HepG2 (cell line): ENCODE results near the gene DHX34. TPM values are rescaled to one million over a fixed set of nuclear protein-coding genes. Genes with fewer than 3 reads are reported as not detected.
A peak's percentile ranks its signal among the peaks of the same experiment; 100 is the strongest.

Experiments
- ATAC-seq: fragments of 200-7000 bp; cut with Tn5 transposase; 3 replicates; pipeline ENCODE4 v1.9.1; 2020; ENCODE audit warnings: mild to moderate bottlenecking, moderate library complexity
- BruUV-seq: library from RNA; stranded (reverse); fragments of 400-500 nt; replicated peaks from 2 replicates; lab custom pipeline; 2021; lab: Mats Ljungman, UMichigan
- CTCF ChIA-PET: fragments of 300-600 bp; formaldehyde crosslinking; extraction: SDS; loops from one replicate; lab custom pipeline; 2021; ENCODE audit warnings: low total read pairs, inconsistent platforms, low intra/inter-chr PET ratio; lab: Yijun Ruan, JAX
- POLR2A ChIA-PET: fragments of 350-600 bp; sonication (Branson Sonifier 250); formaldehyde crosslinking; loops from one replicate; lab custom pipeline; 2020; ENCODE audit warnings: antibody characterized with exemption, inconsistent platforms; lab: Yijun Ruan, JAX
- DNase-seq: peaks from one replicate; pipeline ENCODE4 v3.0.0-alpha.2; 2015; ENCODE audit warnings: low spot score
- FAIRE-seq: peaks from 3 replicates; lab custom pipeline; 2011; peaks lifted over from hg19 to GRCh38; lab: Jason Lieb, UNC
- H2AFZ ChIP-seq: one replicate; pipeline ENCODE4 v1.6.1; 2011; ENCODE audit warnings: low read length, inconsistent platforms
- H3K27ac ChIP-seq: fragments of 300-600 bp; 3 replicates; pipeline ENCODE4 v1.8.0; 2011; ENCODE audit warnings: mixed run types, mild to moderate bottlenecking, mixed read lengths, low read length, inconsistent platforms; ENCODE audit not compliant: insufficient read depth; ENCODE audit errors: extremely low read length
- H3K27me3 ChIP-seq, 2 experiments: fragments of 200-600 bp in 1 of 2; 2 replicates in 1 of 2; 3 replicates in 1 of 2; pipeline versions ENCODE4 v1.6.0 to v1.8.0; 2011; ENCODE audit warnings: low read length in 2 of 2, mild to moderate bottlenecking in 2 of 2, moderate library complexity in 2 of 2, inconsistent platforms in 1 of 2; ENCODE audit not compliant: insufficient read depth in 2 of 2, control insufficient read depth in 1 of 2
- H3K36me3 ChIP-seq, 2 experiments: fragments of 200-600 bp in 1 of 2; replicated peaks in 1 of 2; 2 replicates in 1 of 2; 3 replicates in 1 of 2; pipeline versions ENCODE4 v1.5.1 to v1.8.0; 2011; ENCODE audit warnings: low read length in 2 of 2, inconsistent platforms in 1 of 2; ENCODE audit not compliant: insufficient read depth in 2 of 2, control insufficient read depth in 1 of 2
- H3K4me1 ChIP-seq: 2 replicates; pipeline ENCODE4 v1.5.1; 2012; ENCODE audit warnings: low read length, inconsistent platforms; ENCODE audit not compliant: insufficient read depth
- H3K4me2 ChIP-seq: 2 replicates; pipeline ENCODE4 v1.6.0; 2011; ENCODE audit warnings: low read depth, low read length, inconsistent platforms
- H3K4me3 ChIP-seq, 3 experiments: fragments of 200-600 bp in 1 of 3; sonication (generic), shearing (Covaris generic) in 1 of 3; replicated peaks in 1 of 3; 2 replicates each; pipeline ENCODE4 v1.5.1; 2011 to 2016; ENCODE audit warnings: low read length in 3 of 3, inconsistent platforms in 2 of 3, low read depth in 2 of 3, mild to moderate bottlenecking in 2 of 3, control low read depth in 1 of 3, mixed read lengths in 1 of 3; ENCODE audit not compliant: insufficient read depth in 1 of 3
- H3K79me2 ChIP-seq: one replicate; pipeline ENCODE4 v1.6.1; 2011; ENCODE audit warnings: low read length, inconsistent platforms; ENCODE audit not compliant: insufficient read depth
- H3K9ac ChIP-seq: 2 replicates; pipeline ENCODE4 v1.6.0; 2011; ENCODE audit warnings: mild to moderate bottlenecking, low read depth, low read length, inconsistent platforms; ENCODE audit not compliant: insufficient read depth
- H3K9me3 ChIP-seq: 2 replicates; pipeline ENCODE4 v1.5.1; 2012; ENCODE audit warnings: mild to moderate bottlenecking, low read length
- H4K20me1 ChIP-seq: 2 replicates; pipeline ENCODE4 v1.6.0; 2011; ENCODE audit warnings: inconsistent platforms, mild to moderate bottlenecking, low read length, moderate library complexity; ENCODE audit not compliant: insufficient read depth
- NCOA5 ChIP-seq: sonication (generic); formaldehyde crosslinking; IDR thresholded peaks from 2 replicates; pipeline ENCODE4 v1.4.0; 2020; ENCODE audit warnings: missing genetic modification reagents
- RAD21 ChIP-seq: fragments of 450-650 bp; formaldehyde crosslinking; IDR thresholded peaks from 2 replicates; pipeline ENCODE4 v1.5.0; 2020; ENCODE audit warnings: mild to moderate bottlenecking
- SMC3 ChIP-seq: IDR thresholded peaks from 2 replicates; pipeline ENCODE4 v1.6.1; 2011; ENCODE audit warnings: low read length, improper control_type of control experiment
- STAG1 ChIP-seq: sonication (generic); formaldehyde crosslinking; IDR thresholded peaks from 2 replicates; pipeline ENCODE4 v1.4.0; 2020; ENCODE audit warnings: missing genetic modification reagents
- ZNF12 ChIP-seq: sonication (generic); formaldehyde crosslinking; IDR thresholded peaks from 2 replicates; pipeline ENCODE4 v1.5.0; 2020; ENCODE audit warnings: missing genetic modification reagents
- ZNF746 ChIP-seq: sonication (generic); formaldehyde crosslinking; IDR thresholded peaks from 2 replicates; pipeline ENCODE4 v1.8.0; 2022; ENCODE audit warnings: mild to moderate bottlenecking, missing genetic modification reagents
- ZSCAN25 ChIP-seq: sonication (generic); formaldehyde crosslinking; IDR thresholded peaks from 2 replicates; pipeline ENCODE4 v1.8.0; 2022; ENCODE audit warnings: mild to moderate bottlenecking, missing genetic modification reagents
- WGBS: methylation state at CpG from one replicate; pipeline ENCODE4 v1.1.6; 2017; ENCODE audit warnings: low lambda C conversion rate; 5-methylcytosine and 5-hydroxymethylcytosine counted together
- in situ Hi-C: cut with HindIII; loops from 2 replicates; pipeline ENCODE4 v1.10.0; 2017; ENCODE audit warnings: low pct_unique_long_range_greater_than_20kb; ENCODE audit not compliant: extremely low pct_ligation_motif_present
- intact Hi-C: fragments of 100-400 bp; cut with micrococcal nuclease; formaldehyde crosslinking; loops from one replicate; pipeline ENCODE4 v1.10.0; 2022; ENCODE audit not compliant: unreplicated experiment
- polyA plus RNA-seq, 8 experiments: library from polyadenylated mRNA; depleted of rRNA in 3 of 8; stranded (reverse) in 7 of 8; unstranded in 1 of 8; fragments of >200 nt; fragmentation: Illumina TruSeq in 4 of 8; extraction: Trizol in 4 of 8; gene quantifications; 2 replicates each; pipeline versions ENCODE4 v1.2.1 to v1.2.3, GENCODE V29; 2011 to 2016; ENCODE audit warnings: low read depth in 4 of 8, missing spikeins in 1 of 8, mixed read lengths in 1 of 8; ENCODE audit not compliant: insufficient read depth in 1 of 8
- total RNA-seq, 5 experiments: library from RNA; depleted of rRNA; stranded (reverse); fragments of >200 nt; fragmentation: Illumina TruSeq; extraction: Trizol; gene quantifications; 2 replicates each; pipeline ENCODE4 v1.2.3, GENCODE V29; 2016; ENCODE audit warnings: low read depth in 1 of 5
- TF ChIP-seq, protein P1 (sequence below): sonication (generic); formaldehyde crosslinking; IDR thresholded peaks from 2 replicates; pipeline ENCODE4 v1.8.1; 2023; ENCODE audit warnings: mild to moderate bottlenecking, missing genetic modification reagents, borderline replicate concordance
- TF ChIP-seq, protein P2 (sequence below): sonication (generic); formaldehyde crosslinking; IDR thresholded peaks from 2 replicates; pipeline ENCODE4 v1.5.0; 2020; ENCODE audit warnings: mild to moderate bottlenecking, missing genetic modification reagents, moderate library complexity
- TF ChIP-seq, protein P3 (sequence below): sonication (generic); formaldehyde crosslinking; IDR thresholded peaks from 2 replicates; pipeline ENCODE4 v1.4.0; 2020; ENCODE audit warnings: missing genetic modification reagents
- TF ChIP-seq, protein P4 (sequence below): sonication (generic); formaldehyde crosslinking; IDR thresholded peaks from 2 replicates; pipeline ENCODE4 v1.5.0; 2020; ENCODE audit warnings: mild to moderate bottlenecking, missing genetic modification reagents

The DHX34 gene
- total and polyA plus RNA-seq, 2 of the 13 experiments (the other 11 are each of a cell fraction or from before 2014, with no cell fraction given): 9.2 to 12.0 TPM

DNA sequence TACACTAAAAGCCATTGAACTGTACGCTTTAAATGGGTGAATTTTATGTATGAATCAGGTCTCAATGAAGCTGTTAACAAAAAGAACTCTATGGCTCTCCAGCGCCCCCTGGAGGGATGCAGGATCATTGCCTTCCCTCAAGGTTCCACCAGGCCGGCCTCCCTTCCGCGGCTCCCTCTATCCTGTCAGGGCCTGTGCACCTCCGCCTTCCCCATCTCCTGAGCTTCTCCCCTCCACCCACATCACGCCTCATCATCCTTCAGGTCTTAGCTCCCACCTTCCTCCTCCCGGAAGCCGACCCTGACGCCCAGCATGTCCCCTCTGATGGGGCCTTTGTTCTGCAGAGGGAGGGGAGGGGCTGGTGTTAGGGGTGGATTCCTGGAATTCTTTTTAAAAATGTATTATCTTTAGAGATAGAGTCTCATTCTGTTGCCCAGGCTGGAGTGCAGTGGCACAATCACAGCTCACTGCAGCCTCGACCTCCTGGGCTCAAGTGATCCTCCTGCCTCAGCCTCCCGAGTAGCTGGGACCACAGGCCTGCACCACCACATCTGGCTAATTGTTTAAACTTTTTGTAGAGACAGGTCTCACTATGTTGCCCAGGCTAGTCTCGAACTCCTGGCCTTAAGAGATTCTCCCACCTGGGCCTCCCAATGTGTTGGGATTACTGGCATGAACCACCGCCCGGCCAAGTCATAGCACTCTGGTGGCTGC is 42.6 kb downstream of the DHX34 start:
- Histone ChIP-seq H3K79me2 (no peaks in the 10 kb centered on the region), H3K36me3 (no peaks in the 10 kb centered on the region), H3K27me3 (peaks cover 0 to 13% of the 10 kb centered on the region in 2 experiments; a peak in 2 of 5 replicates), H3K9ac (no peak overlapping the region)
- in situ Hi-C loops: loop anchor here (5.0 kb wide), 1 partner anchor 94 kb away; no protein-coding TSS in a partner anchor
- TF ChIP-seq, protein P1, sequence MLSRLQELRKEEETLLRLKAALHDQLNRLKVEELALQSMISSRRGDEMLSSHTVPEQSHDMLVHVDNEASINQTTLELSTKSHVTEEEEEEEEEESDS (CRISPR knock-in tag): no peak
- TF ChIP-seq ZNF12 (CRISPR knock-in tag): 0 out of 2 replicates have a peak, but pooled peaks have one; percentile 20
- TF ChIP-seq ZSCAN25 (CRISPR knock-in tag): no peak
- peak; percentile 66 for TF ChIP-seq SMC3
- TF ChIP-seq ZNF746 (CRISPR knock-in tag): no peak
- TF ChIP-seq, protein P2, sequence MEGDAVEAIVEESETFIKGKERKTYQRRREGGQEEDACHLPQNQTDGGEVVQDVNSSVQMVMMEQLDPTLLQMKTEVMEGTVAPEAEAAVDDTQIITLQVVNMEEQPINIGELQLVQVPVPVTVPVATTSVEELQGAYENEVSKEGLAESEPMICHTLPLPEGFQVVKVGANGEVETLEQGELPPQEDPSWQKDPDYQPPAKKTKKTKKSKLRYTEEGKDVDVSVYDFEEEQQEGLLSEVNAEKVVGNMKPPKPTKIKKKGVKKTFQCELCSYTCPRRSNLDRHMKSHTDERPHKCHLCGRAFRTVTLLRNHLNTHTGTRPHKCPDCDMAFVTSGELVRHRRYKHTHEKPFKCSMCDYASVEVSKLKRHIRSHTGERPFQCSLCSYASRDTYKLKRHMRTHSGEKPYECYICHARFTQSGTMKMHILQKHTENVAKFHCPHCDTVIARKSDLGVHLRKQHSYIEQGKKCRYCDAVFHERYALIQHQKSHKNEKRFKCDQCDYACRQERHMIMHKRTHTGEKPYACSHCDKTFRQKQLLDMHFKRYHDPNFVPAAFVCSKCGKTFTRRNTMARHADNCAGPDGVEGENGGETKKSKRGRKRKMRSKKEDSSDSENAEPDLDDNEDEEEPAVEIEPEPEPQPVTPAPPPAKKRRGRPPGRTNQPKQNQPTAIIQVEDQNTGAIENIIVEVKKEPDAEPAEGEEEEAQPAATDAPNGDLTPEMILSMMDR: peak; percentile 84
- TF ChIP-seq, protein P3, sequence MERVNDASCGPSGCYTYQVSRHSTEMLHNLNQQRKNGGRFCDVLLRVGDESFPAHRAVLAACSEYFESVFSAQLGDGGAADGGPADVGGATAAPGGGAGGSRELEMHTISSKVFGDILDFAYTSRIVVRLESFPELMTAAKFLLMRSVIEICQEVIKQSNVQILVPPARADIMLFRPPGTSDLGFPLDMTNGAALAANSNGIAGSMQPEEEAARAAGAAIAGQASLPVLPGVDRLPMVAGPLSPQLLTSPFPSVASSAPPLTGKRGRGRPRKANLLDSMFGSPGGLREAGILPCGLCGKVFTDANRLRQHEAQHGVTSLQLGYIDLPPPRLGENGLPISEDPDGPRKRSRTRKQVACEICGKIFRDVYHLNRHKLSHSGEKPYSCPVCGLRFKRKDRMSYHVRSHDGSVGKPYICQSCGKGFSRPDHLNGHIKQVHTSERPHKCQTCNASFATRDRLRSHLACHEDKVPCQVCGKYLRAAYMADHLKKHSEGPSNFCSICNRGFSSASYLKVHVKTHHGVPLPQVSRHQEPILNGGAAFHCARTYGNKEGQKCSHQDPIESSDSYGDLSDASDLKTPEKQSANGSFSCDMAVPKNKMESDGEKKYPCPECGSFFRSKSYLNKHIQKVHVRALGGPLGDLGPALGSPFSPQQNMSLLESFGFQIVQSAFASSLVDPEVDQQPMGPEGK (CRISPR knock-in tag): no peak
- peak; percentile 70 for TF ChIP-seq RAD21 (CRISPR knock-in tag)
- TF ChIP-seq STAG1 (CRISPR knock-in tag): peak; percentile 83
- TF ChIP-seq NCOA5 (CRISPR knock-in tag): no peak
- TF ChIP-seq, protein P4, sequence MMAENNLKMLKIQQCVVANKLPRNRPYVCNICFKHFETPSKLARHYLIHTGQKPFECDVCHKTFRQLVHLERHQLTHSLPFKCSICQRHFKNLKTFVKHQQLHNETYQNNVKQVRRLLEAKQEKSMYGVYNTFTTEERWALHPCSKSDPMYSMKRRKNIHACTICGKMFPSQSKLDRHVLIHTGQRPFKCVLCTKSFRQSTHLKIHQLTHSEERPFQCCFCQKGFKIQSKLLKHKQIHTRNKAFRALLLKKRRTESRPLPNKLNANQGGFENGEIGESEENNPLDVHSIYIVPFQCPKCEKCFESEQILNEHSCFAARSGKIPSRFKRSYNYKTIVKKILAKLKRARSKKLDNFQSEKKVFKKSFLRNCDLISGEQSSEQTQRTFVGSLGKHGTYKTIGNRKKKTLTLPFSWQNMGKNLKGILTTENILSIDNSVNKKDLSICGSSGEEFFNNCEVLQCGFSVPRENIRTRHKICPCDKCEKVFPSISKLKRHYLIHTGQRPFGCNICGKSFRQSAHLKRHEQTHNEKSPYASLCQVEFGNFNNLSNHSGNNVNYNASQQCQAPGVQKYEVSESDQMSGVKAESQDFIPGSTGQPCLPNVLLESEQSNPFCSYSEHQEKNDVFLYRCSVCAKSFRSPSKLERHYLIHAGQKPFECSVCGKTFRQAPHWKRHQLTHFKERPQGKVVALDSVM (CRISPR knock-in tag): peak; percentile 17; the same call in 1 of the 2 replicates
- TF ChIP-seq, all 625 proteins: peak for 6
- no peak overlapping the region for H3K4me3 ChIP-seq
- H4K20me1 ChIP-seq: no peaks in the 10 kb centered on the region
- intact Hi-C loops: loop anchor here (1.0 kb wide), 1 partner anchor 95 kb away; no protein-coding TSS in a partner anchor
- no peak overlapping the region for H3K4me2 ChIP-seq
- no peak for FAIRE-seq
- no peak overlapping the region for H2AFZ ChIP-seq
- DNase-seq: peak; percentile 58
- no peak overlapping the region for H3K27ac ChIP-seq
- ATAC-seq: peak; percentile 89
- WGBS: 24% methylated on average over 14 of the region's 15 CpGs
- H3K4me1 ChIP-seq: no peaks in the 10 kb centered on the region
- POLR2A ChIA-PET: interaction anchor here (1.5 kb wide), 1 partner anchor 43 kb away, joined by 5 read pairs; the partner anchor contains the start of gene DHX34
- H3K9me3 ChIP-seq: no peaks in the 10 kb centered on the region
- BruUV-seq: no TSS peak
- CTCF ChIA-PET: interaction anchor here (1.9 to 2.5 kb wide), 3 partner anchors 87 to 108 kb away, joined by 4 to 37 read pairs (median 15); no protein-coding TSS in a partner anchor
